GM13976 (cell line): Measurements from ENCODE around the gene VIPR2.

ENCODE experiments used
- DNase-seq: peaks from one replicate; pipeline ENCODE4 v3.0.0; 2012; ENCODE audit warnings: low spot score
- in situ Hi-C: fragments of 300-500 bp; cut with MboI; formaldehyde crosslinking; loops from one replicate; pipeline ENCODE4 v1.12.0; 2022; ENCODE audit warnings: low sequenced_read_pairs, mixed read lengths, inconsistent platforms; ENCODE audit not compliant: unreplicated experiment
- TF ChIP-seq, protein P1 (sequence below): IDR thresholded peaks from 2 replicates; pipeline ENCODE4 v1.5.1; 2012; ENCODE audit warnings: borderline replicate concordance, mild to moderate bottlenecking; ENCODE audit not compliant: insufficient read depth; ENCODE audit errors: extremely low read depth, missing control alignments, control extremely low read depth

Gene VIPR2

GRCh38 chr7:159020987-159021386 lies 123.7 kb downstream of the VIPR2 start:
- in situ Hi-C loops, result no loop called here
- TF ChIP-seq, protein P1, sequence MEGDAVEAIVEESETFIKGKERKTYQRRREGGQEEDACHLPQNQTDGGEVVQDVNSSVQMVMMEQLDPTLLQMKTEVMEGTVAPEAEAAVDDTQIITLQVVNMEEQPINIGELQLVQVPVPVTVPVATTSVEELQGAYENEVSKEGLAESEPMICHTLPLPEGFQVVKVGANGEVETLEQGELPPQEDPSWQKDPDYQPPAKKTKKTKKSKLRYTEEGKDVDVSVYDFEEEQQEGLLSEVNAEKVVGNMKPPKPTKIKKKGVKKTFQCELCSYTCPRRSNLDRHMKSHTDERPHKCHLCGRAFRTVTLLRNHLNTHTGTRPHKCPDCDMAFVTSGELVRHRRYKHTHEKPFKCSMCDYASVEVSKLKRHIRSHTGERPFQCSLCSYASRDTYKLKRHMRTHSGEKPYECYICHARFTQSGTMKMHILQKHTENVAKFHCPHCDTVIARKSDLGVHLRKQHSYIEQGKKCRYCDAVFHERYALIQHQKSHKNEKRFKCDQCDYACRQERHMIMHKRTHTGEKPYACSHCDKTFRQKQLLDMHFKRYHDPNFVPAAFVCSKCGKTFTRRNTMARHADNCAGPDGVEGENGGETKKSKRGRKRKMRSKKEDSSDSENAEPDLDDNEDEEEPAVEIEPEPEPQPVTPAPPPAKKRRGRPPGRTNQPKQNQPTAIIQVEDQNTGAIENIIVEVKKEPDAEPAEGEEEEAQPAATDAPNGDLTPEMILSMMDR, result no peak
- no peak for DNase-seq

DNA sequence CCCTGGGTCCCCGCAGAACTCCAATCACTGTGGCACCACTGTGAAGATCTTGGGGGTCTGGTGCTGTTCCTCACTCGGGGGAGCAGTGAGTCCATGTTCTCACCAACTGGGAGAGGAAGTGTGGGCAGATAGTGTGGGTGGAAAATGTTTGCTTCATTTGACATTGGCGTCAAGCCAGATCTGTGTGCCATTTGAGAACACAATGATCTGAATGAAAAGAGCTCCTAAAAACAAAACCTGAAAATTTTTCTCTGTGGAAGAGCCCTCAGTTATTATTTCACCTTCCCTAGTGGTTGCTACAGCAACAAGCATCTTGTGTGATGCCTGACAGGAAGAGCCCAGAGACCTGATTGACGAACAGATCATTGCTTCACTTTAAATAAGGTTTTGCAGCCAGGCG lies 125.6 kb downstream of the VIPR2 start:
- in situ Hi-C loops, result no loop called here
- TF ChIP-seq, protein P1, result no peak
- DNase-seq, result no peak

- DNase-seq, result no peak
- in situ Hi-C loops, result no loop called here
- TF ChIP-seq, protein P1, result no peak
Observed at GRCh38 chr7:159017741-159018140, 126.9 kb downstream of the VIPR2 start.

DNA sequence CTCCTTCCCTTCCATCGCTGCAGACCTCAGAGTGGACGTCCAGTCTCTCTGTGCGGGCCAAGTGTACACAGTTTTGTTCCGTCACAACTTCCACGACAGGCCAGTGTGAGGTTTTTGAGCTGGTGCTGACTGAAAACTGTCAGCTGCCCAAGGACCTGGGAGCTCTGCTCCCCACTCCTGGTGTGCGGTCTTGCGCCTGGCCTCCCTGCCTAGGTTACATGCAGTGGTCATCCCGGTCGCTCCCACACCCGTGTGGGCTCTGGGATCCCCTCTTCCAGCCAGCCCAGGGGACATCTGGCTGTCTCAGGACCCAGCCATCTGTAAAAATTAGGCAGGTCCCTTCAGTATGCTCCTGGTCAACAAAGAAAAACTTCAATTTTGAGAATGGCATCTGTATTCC lies 127.5 kb downstream of the VIPR2 start:
- in situ Hi-C loops, result no loop called here
- TF ChIP-seq, protein P1, result no peak
- DNase-seq, result no peak

DNA sequence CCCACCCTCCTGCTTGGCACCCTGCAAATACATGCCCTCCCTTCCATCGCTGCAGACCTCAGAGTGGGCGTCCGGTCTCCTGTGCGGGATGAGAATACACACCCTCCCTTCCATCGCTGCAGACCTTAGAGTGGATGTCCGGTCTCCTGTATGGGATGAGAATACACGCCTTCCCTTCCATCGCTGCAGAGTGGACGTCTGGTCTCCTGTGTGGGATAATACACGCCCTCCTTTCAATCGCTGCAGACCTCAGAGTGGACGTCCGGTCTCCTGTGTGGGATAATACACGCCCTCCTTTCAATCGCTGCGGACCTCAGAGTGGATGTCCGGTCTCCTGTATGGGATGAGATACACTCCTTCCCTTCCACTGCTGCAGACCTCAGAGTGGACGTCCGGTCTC lies 128.1 kb downstream of the VIPR2 start:
- DNase-seq, result no peak
- TF ChIP-seq, protein P1, result no peak
- in situ Hi-C loops, result no loop called here

DNA sequence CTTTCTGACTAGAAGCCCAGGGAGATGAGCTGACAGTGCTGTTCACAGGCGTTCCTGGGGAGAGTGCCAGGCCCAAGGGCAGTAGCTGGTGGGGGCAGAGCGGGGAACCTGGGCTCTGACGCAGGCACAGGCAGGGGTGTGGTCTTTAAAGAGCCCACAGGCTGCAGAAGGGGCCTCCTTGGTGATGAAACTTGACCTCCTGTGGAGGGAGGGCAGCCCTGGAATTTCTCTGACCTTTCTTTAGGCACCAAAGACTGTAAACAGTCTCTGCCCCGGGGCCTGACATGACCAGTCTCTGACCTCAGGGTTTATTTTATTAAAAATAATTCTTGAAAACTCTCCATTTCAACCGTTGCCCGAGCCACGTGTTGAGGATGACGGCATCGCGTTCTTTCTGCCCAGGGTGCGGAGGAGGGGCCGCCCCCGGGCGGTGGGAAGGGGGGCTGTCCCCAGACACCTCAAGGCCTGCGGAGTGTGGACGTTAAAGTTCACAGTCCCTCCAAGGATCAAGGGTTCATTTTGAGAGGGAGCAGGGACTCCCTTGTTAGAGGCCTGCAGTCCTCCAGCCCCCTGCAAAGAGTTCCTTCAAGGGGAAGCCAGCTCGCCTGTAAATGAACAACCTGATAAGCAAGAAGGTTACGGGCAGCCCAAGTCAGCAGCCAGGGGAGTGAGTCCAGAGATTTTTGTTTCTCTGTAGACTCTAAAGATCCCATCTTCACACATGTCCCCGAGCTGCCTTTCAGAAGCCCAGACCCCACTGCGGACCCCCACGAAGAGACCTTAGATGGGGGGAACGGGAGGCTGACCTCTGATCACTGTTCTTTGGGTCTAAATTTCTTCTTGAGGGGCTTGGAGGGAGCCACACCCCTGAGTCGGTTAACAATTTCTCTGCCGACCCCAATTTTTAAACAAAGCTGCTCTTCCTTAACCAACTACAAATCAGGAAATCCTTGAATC lies 128.9 kb downstream of the VIPR2 start:
- no peak for DNase-seq
- TF ChIP-seq, protein P1, result no peak
- in situ Hi-C loops, result no loop called here

DNA sequence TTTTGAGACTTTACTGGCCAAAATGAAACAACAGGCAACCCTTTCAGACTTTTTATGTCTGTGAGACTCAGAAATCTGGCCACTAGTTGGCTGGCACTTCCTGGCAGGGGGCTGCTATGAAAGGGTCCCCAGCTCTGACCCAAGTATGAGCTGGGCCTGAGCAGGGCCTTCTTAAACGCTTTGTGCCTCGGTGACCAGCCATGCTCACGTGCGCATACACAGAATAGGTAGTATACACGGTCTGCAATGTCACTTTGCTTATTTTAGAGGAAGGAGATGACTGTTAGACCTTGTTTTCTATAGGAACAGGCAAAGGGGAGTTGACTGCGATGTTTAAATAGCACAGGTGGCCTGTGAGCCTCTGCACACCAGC lies 129.6 kb downstream of the VIPR2 start:
- no peak for DNase-seq
- in situ Hi-C loops, result no loop called here
- TF ChIP-seq, protein P1, result no peak
